Caco-2 (cell line): Measurements from ENCODE around the gene ELAVL3. TPM values are rescaled to one million over a fixed set of nuclear protein-coding genes. Genes with fewer than 3 reads are reported as not detected.
"Not testable (repeated sequence)": the region's sequence is repeated elsewhere in the genome, so short reads cannot be mapped to it uniquely, and the experiment has no call there.

Experiments
- BruUV-seq: library from RNA; stranded (reverse); fragments of 400-500 nt; replicated peaks from 2 replicates; lab custom pipeline; 2021; lab: Mats Ljungman, UMichigan
- CTCF ChIA-PET: fragments of 300-600 bp; sonication (Branson Sonifier 250); formaldehyde crosslinking; loops from one replicate; lab custom pipeline; 2022; ENCODE audit warnings: antibody characterized with exemption; lab: Charles Lee
- POLR2A ChIA-PET: fragments of 300-600 bp; sonication (Branson Sonifier 250); formaldehyde crosslinking; loops from one replicate; lab custom pipeline; 2022; ENCODE audit warnings: antibody characterized with exemption; lab: Charles Lee
- DNase-seq, 2 experiments: peaks; one replicate each; pipeline versions ENCODE4 v3.0.0 to v3.0.0-alpha.2; 2020 to 2022
- H3K27me3 ChIP-seq: replicated peaks from 2 replicates; pipeline ENCODE4 v1.6.0; 2011; ENCODE audit warnings: low read length; ENCODE audit not compliant: control insufficient read depth, insufficient read depth
- H3K36me3 ChIP-seq: 2 replicates; pipeline ENCODE4 v1.5.1; 2011; ENCODE audit warnings: low read length; ENCODE audit not compliant: control insufficient read depth, insufficient read depth
- H3K4me1 ChIP-seq: fragments of 250-450 bp; sonication (Bioruptor Pico); 2 replicates; pipeline ENCODE4 v1.5.1; 2020; ENCODE audit warnings: mild to moderate bottlenecking
- H3K4me3 ChIP-seq: 2 replicates; pipeline ENCODE4 v1.5.1; 2011; ENCODE audit warnings: low read depth, mild to moderate bottlenecking, control low read depth, low read length
- H3K9me3 ChIP-seq: fragments of 250-450 bp; sonication (Bioruptor Pico); 2 replicates; pipeline ENCODE4 v1.5.1; 2020; ENCODE audit warnings: mild to moderate bottlenecking, moderate library complexity
- H3K27ac Mint-ChIP-seq: one replicate; pipeline ENCODE4 v1.8.0; 2022; ENCODE audit warnings: mixed read lengths; ENCODE audit not compliant: unreplicated experiment
- H3K27me3 Mint-ChIP-seq: one replicate; pipeline ENCODE4 v1.8.0; 2022; ENCODE audit warnings: mixed read lengths; ENCODE audit not compliant: insufficient read depth, unreplicated experiment
- H3K36me3 Mint-ChIP-seq: one replicate; pipeline ENCODE4 v1.8.0; 2022; ENCODE audit warnings: mild to moderate bottlenecking, mixed read lengths; ENCODE audit not compliant: insufficient read depth, unreplicated experiment
- H3K4me1 Mint-ChIP-seq: one replicate; pipeline ENCODE4 v1.8.0; 2022; ENCODE audit warnings: low read depth, mixed read lengths; ENCODE audit not compliant: unreplicated experiment
- H3K4me3 Mint-ChIP-seq: one replicate; pipeline ENCODE4 v1.8.0; 2022; ENCODE audit warnings: mild to moderate bottlenecking, moderate library complexity, mixed read lengths; ENCODE audit not compliant: unreplicated experiment
- H3K9me3 Mint-ChIP-seq: one replicate; pipeline ENCODE4 v1.8.0; 2022; ENCODE audit warnings: mixed read lengths; ENCODE audit not compliant: unreplicated experiment
- CTCF ChIP-seq, 2 experiments: fragments of 200-600 bp in 1 of 2; IDR thresholded peaks; 1 replicate in 1 of 2; 2 replicates in 1 of 2; pipeline versions ENCODE4 v1.5.1 to v1.8.0; 2011 to 2022; ENCODE audit warnings: antibody characterized with exemption in 1 of 2, control low read depth in 1 of 2, inconsistent platforms in 1 of 2, low read depth in 1 of 2, low read length in 1 of 2, mild to moderate bottlenecking in 1 of 2, moderate library complexity in 1 of 2; ENCODE audit not compliant: insufficient read depth in 1 of 2, severe bottlenecking in 1 of 2, unreplicated experiment in 1 of 2
- intact Hi-C: fragments of 100-400 bp; cut with micrococcal nuclease; formaldehyde crosslinking; loops from one replicate; pipeline ENCODE4 v1.10.0; 2022; ENCODE audit not compliant: unreplicated experiment
- total RNA-seq: library from RNA; stranded (reverse); gene quantifications from 2 replicates; pipeline ENCODE4 v1.2.3, GENCODE V29; 2022

ELAVL3 gene
- total RNA-seq, 1 experiment from 2014 or later: not detected

GRCh38 chr19:11457831-11458230 is 23.0 kb downstream of the ELAVL3 start:
- H3K27me3 Mint-ChIP-seq: no peaks in the 10 kb centered on the region
- H3K36me3 ChIP-seq: no peaks in the 10 kb centered on the region
- H3K27me3 ChIP-seq: no peaks in the 10 kb centered on the region
- H3K36me3 Mint-ChIP-seq: peaks cover 5% of the 10 kb centered on the region
- no peaks in the 10 kb centered on the region for H3K4me1 Mint-ChIP-seq
- H3K4me3 Mint-ChIP-seq: no peak overlapping the region
- no peaks in the 10 kb centered on the region for H3K9me3 ChIP-seq
- no peak overlapping the region for H3K4me3 ChIP-seq
- no peaks in the 10 kb centered on the region for H3K9me3 Mint-ChIP-seq
- no peak overlapping the region for H3K27ac Mint-ChIP-seq
- intact Hi-C loops: no loop called here
- H3K4me1 ChIP-seq: no peaks in the 10 kb centered on the region
- no TSS peak for BruUV-seq
- no peak for TF ChIP-seq CTCF (IDR thresholded peaks at IDR 0.05; ENCODE audit: insufficient read depth in 1 of 2, low read depth in 1 of 2, low read length in 1 of 2, severe bottlenecking in 1 of 2, unreplicated experiment in 1 of 2)
- ChIA-PET POLR2A (no interaction called here), CTCF (no interaction called here)
- no peak for DNase-seq

- Mint-ChIP-seq H3K27ac (no peak overlapping the region), H3K4me1 (no peaks in the 10 kb centered on the region), H3K27me3 (no peaks in the 10 kb centered on the region), H3K4me3 (no peak overlapping the region), H3K9me3 (no peaks in the 10 kb centered on the region), H3K36me3 (peaks cover 5% of the 10 kb centered on the region)
- intact Hi-C loops: no loop called here
- Histone ChIP-seq H3K36me3 (no peaks in the 10 kb centered on the region), H3K4me3 (no peak overlapping the region), H3K4me1 (no peaks in the 10 kb centered on the region), H3K27me3 (no peaks in the 10 kb centered on the region), H3K9me3 (no peaks in the 10 kb centered on the region)
- ChIA-PET POLR2A (no interaction called here), CTCF (no interaction called here)
- no peak for TF ChIP-seq CTCF (IDR thresholded peaks at IDR 0.05; ENCODE audit: insufficient read depth in 1 of 2, low read depth in 1 of 2, low read length in 1 of 2, severe bottlenecking in 1 of 2, unreplicated experiment in 1 of 2)
- BruUV-seq: no TSS peak
- DNase-seq: no peak
Observed at GRCh38 chr19:11457115-11457514, 23.7 kb downstream of the ELAVL3 start.

DNA sequence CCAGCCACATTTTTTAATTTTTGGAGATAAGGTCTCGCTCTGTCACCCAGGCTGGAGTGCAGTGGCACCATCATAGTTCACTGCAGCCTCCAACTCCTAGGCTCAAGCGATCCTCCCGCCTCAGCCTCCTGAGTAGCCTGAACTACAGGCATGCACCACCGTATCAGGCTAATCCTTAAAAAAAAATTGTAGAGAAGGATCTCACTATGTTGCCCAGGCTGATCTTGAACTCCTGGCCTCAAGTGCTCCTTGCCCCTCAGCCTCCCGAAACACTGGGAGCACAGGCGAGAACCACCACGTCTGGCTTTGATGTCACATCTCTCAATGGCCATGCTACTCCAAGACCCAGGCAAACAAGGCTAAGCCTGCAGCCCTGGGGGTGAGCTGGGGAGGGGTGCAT is 24.2 kb downstream of the ELAVL3 start:
- Mint-ChIP-seq H3K4me3 (no peak overlapping the region), H3K9me3 (no peaks in the 10 kb centered on the region), H3K27ac (no peak overlapping the region), H3K4me1 (no peaks in the 10 kb centered on the region), H3K36me3 (peaks cover 5% of the 10 kb centered on the region), H3K27me3 (no peaks in the 10 kb centered on the region)
- H3K27me3 ChIP-seq: no peaks in the 10 kb centered on the region
- H3K4me1 ChIP-seq: no peaks in the 10 kb centered on the region
- DNase-seq: no peak
- intact Hi-C loops: no loop called here
- H3K36me3 ChIP-seq: no peaks in the 10 kb centered on the region
- BruUV-seq: no TSS peak
- no peak for TF ChIP-seq CTCF (IDR thresholded peaks at IDR 0.05; ENCODE audit: insufficient read depth in 1 of 2, low read depth in 1 of 2, low read length in 1 of 2, severe bottlenecking in 1 of 2, unreplicated experiment in 1 of 2)
- H3K9me3 ChIP-seq: no peaks in the 10 kb centered on the region
- CTCF ChIA-PET: no interaction called here
- POLR2A ChIA-PET: interaction anchor here (0.7 kb wide), 1 partner anchor 82 kb away, joined by 3 read pairs; no protein-coding TSS in a partner anchor
- H3K4me3 ChIP-seq: no peak overlapping the region

- POLR2A ChIA-PET, DNase-seq, H3K27me3 ChIP-seq, H3K4me1 ChIP-seq, H3K27ac Mint-ChIP-seq, H3K27me3 Mint-ChIP-seq, H3K4me3 ChIP-seq, BruUV-seq, H3K9me3 ChIP-seq, intact Hi-C loops, H3K36me3 ChIP-seq, H3K4me1 Mint-ChIP-seq, H3K9me3 Mint-ChIP-seq, H3K4me3 Mint-ChIP-seq, CTCF ChIA-PET: not testable (repeated sequence)
- H3K36me3 Mint-ChIP-seq: peaks cover 11% of the 10 kb centered on the region
Observed at GRCh38 chr19:11455233-11455554, 25.7 kb downstream of the ELAVL3 start.
